Dedifferentiated amniotic fluid mesenchymal stem cell (primary cell): ENCODE results near the gene KSR2.

Experiments used
- DNase-seq: peaks from one replicate; pipeline ENCODE4 v3.0.0-alpha.2; 2016; ENCODE audit errors: extremely low spot score

KSR2 gene

DNA sequence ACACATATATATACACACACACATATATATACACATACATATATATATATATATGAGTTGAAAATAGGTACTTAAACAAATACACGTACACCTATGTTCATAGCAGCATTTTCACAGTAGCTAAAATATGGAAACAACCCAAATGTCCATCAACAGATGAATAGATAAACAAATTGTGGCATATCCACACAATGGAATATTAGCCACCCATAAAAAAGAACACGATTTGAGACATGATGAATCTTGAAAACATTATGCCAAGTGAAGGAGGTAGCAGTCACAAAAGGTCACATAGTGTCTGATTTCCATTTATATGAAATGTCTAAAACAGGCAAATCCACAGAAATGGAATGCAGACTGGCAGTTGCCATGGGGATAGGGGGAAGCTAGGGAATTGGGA is 276.3 kb downstream of the KSR2 start:
- no peak for DNase-seq

- no peak for DNase-seq
These were observed 278.9 kb downstream of the KSR2 start for GRCh38 chr12:117689857-117690256.

- no peak for DNase-seq
These were observed 280.3 kb downstream of the KSR2 start for GRCh38 chr12:117688446-117688845.

GRCh38 chr12:117686911-117687377 is 281.8 kb downstream of the KSR2 start:
- no peak for DNase-seq

GRCh38 chr12:117686210-117686609 is 282.6 kb downstream of the KSR2 start:
- no peak for DNase-seq

DNA sequence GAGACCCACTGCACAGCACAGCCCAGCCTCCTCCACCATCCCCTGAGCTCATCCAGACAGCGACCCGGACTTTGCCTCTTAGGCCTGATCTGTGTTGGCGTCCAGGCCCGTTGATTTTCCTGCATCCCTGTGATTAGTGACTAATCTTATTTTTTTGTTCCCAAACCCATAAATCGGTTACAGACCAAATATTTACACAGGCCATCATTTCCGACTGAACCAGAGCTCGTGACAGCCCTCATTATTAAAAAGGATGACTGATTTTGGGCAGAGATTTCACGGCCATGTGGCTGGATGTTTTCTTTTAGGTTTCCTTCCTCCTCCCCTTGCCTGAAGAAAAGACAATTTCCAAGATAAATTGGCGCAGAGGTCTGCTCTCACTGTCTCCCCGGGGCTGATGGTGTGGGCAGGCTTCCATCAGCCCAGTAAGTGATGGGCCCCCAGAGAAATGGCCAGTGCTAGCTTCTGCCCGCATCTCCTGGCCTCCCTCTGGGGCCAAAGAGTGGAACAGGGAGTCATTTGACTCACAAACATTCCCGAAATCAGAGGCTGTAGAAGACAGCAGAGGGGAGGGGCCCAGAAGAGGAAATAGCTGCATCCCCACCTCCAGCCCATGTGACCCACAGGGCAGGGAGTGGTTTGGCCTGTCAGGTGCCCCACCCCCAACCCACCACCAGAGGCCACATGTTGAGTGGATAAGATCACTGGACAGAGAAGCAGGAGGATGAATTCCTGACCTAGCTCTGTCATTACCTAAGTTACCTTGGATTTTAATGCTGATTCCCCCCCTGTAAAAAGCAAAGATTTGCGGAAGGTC is 283.5 kb downstream of the KSR2 start:
- DNase-seq: no peak

DNA sequence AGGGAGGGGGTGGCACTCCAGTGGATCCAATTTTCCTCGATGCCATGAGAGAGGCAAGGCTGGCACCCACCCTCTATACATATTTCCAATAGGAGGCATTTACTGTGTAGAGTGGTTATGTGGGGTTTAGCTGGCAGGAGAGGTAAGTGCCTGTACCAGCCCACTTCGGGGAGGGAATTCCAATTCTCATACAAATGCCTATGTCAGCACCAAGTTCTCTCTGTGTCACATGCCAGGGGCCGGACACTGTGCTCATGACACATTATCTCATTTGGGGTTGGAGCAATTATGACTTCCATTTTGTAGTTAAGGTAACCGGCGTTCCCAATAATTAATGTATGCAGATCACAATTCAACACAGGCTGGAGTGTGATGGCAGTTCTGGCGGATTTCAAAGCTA is 284.3 kb downstream of the KSR2 start:
- DNase-seq: no peak

- no peak for DNase-seq
These were observed 288.5 kb downstream of the KSR2 start for GRCh38 chr12:117680312-117680711.

- no peak for DNase-seq
These were observed 289.0 kb downstream of the KSR2 start for GRCh38 chr12:117679776-117680175.

DNA sequence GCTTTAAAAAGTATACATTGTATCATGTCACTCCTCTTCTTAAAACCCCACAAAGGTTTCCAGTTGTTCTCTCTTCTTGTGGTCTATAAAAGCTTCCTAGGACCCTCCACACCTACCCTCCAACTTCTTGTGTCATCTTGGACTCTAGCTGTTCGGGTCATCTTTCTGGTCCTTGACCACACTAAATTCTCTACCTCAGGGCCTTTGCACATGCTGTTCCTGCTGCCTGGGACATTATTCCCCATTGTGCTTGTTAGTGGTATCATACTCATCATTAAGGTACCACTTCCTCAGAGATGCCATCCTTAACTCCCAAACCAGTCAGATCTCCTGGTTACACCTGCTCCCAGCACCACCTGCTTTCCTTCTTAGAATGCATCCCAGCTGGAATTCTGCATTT is 294.0 kb downstream of the KSR2 start:
- DNase-seq: no peak

DNA sequence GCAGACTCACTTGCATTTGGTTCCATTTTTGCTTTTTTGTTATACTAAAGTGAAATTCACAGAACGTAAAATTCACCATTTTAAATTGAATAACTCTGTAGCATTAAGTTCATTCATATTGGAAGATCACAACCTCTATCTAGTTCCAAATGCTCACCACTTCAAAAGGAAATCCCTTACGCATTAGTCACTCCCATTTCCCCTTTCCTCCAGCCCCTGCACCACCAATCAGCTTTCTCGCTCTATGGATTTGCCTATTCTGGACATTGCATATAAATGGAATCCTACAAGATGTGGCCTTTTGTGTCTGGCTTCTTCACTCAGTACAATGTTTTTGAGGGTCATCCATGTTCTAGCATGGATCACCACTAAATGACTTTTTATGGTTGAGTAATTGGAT is 294.5 kb downstream of the KSR2 start:
- DNase-seq: no peak

DNA sequence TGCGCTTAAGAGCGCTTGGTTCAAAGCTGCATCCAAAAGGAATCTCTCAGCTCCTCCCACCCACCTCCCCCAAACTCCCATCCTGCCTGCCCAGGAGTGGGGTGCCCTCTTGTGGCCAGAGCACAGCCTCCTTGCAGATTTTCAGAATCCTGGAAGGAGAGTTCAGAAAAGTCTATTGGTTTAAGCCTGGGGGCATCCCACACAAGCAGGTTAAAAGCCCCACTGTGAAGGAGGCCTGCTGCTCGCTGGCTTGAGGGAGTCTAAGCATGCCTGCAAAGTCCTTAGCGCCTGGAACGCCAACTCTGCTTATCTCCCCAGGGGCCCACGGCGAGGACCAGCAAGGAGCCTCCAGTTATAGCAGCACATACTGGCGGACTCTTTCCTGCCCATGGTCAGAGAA is 297.1 kb downstream of the KSR2 start:
- no peak for DNase-seq

- no peak for DNase-seq
These were observed 304.6 kb downstream of the KSR2 start for GRCh38 chr12:117664169-117664568.

DNA sequence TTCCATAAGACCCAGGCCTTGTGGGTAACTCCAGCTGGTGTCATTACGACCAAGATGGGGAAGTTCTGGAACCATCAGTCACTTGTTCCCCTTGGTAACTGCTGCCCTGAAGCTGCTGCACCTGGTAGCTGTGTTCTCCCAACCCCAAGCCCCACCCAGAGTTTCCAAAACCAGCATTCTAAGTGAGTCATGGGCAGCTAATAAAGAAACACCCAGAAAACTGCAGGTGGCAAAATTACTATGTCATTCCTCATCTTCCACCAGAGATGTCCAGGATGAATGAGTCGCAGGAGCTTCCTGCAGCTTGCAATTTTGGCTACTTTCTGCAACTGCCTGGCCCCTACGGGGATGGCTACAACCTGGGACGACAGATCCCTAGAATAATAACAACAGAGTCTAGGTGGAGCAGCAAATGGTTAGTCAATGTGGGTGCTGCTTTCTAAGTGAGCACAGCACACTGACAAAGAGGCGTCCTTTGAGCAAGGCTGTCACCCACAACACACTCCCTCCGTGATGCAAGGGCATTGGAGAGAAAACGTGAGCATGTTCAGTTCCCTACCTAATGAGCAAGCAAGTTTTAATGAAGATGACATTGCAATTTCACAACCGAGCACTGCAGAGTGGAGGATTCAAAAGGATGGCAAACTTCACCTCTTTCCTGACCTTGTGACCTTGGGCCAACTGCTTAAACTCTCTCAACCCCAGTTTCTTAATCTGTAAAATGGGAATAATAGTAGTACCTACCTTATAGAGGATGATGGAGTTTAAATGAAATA is 306.0 kb downstream of the KSR2 start:
- DNase-seq: no peak

DNA sequence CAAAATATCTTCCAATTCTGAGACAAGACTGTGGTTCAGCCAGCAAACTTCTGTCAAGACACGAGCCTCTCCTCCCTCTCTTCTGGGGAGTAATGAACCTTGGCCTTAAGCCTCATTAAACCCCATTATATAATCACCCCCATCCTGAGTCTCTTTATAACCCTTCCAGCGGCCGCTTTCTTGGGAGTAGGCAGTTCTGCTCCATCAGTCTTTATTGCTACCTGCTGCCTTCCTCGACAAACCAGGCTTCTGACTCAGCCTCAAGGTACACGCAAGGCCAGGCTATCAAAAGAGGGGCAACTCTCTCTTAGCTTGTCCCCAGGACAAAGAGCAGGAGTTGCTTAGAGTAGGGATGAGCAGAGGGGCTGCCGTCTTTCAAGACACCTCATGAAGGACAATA is 306.6 kb downstream of the KSR2 start:
- no peak for DNase-seq

DNA sequence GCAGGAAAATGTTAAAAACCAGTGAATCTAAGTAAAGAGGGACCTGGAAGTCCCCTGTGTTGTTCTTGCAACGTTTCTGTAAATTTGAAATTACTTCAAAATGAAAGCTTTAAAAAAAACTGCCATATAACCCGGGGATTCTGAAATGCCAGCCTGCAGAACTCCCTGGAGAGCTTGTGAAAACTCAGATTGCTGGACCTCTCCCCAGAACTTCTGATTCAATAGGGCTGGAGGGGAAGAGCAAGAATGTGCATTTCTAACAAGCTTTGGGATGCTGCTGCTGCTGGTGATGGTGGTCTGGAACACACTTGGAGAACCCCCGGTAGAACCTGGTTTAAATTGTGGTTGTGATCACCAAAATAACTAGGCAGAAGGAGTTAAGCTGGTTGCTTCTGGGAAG is 307.3 kb downstream of the KSR2 start:
- DNase-seq: no peak

DNA sequence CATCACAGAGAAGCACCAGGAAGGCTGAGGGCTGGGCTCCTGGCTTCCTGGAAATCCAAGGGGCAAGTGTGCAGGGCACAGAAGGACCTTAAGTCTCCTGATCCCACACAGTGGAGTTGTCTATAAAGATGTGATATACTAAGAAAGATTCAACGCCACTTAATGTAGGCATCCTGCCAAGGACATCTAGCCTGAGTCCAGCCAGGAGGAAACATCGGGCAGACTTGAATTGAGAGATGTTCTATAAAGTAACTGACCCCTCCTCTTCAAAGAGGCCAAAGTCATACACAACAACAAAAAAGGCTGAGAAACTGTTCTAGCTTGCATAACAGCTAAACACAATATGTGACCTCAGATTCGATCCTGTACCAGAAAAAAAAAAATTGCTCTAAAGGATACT is 307.9 kb downstream of the KSR2 start:
- DNase-seq: no peak

DNA sequence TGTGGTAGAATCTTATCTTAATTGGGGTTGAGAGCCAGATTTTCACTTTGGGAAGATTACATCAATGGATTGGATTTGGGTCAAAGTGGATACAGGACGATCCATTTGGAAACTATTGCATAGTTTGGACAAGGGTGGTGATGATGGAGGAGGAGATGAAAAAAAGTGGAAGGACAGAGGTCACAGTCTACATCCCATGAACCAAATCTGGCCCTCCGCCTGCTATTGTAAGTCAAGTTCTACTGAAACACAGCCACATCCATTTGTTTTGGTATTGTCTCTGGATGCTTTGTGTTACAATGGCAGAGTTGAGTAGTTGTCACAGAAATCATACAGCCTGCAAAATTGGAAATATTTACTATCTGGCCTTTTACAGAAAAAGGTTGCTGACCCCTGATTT is 310.6 kb downstream of the KSR2 start:
- no peak for DNase-seq

DNA sequence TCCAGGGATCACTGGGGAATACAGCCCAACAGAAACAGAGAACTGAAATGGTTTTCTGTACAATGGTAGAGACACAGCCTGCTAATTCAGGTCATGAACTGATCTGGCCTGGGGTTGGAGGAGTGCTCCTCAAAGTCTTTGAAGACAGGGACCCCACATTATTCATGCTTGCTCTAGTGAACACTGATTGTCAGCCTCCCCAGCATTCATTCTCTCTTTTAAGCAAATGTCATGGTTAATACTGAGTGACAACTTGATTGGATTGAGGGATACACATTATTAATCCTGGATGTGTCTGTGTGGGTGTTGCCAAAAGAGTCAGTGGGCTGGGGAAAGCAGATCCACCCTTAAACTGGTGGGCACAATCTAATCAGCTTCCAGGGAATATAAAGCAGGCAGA is 319.0 kb downstream of the KSR2 start:
- DNase-seq: no peak

DNA sequence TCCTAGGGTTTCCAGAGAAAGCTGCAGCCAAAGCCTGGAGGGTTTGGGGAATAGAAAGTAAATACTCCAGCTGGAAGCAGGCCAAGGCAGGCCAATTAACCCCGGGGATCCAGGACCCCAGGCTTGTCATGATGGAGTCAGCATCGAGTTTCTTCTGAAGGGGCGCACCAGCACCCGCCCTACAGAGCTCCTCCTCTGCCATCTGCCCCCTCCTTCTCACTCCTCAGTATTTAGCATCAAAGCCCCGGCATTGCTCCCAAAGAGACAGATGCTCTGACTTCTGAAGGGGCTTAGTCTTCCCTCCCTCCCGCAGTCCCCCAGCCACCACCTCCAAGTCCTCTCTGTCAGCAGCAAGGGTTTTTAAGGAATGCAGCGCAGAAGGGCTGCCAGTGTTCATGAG is 322.3 kb downstream of the KSR2 start:
- DNase-seq: no peak

DNA sequence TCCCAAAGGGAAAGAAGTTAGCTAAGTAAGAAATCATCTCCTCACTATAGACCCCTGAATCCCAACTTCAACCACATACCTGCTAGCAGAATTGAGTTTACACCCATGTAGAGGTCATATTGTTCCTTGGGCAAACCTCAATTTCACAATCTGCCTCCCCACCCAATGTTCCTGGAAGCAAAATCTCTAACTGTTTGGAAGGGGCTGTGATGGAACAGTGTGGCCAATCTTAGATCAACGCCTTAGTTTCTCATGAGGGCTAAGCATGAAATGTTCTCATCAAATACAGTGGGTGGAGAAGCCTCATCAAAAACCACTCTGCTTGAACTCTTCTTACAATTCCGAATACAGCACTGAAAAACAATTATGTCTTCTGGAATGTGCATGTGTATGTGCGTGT is 323.3 kb downstream of the KSR2 start:
- no peak for DNase-seq

GRCh38 chr12:117643971-117644370 is 324.8 kb downstream of the KSR2 start:
- DNase-seq: no peak

DNA sequence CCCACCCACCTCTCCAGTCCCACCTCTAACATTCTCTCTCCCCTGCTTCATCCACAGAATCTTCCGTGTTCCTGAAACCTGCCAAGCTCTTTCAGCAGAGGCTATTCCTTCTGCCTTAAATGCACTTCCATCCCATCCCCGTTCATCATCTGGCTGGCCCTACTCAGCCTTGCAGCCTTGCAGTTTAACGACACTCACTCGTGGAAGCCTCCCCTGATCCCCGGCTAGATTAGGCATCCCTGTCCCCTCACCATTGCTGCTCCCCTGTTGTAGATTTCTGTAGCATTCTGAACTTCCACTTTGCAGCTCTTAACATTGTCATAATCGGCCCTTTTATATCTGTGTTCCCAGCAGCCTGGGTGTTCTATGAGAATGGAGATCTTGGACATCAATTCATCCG is 326.9 kb downstream of the KSR2 start:
- DNase-seq: no peak
